GM10847 (cell line): Measurements from ENCODE around the gene RPUSD4.

Source experiments
- POLR2A ChIP-seq: IDR thresholded peaks from 2 replicates; pipeline ENCODE4 v1.6.1; 2011; ENCODE audit not compliant: insufficient read length; ENCODE audit errors: extremely low read depth

Gene RPUSD4

GRCh38 chr11:126190792-126191191 lies 20.7 kb downstream of the RPUSD4 start:
- no peak for TF ChIP-seq POLR2A

GRCh38 chr11:126189109-126189929 lies 22.1 kb downstream of the RPUSD4 start:
- no peak for TF ChIP-seq POLR2A

- TF ChIP-seq POLR2A, result no peak
These were observed 22.9 kb downstream of the RPUSD4 start for GRCh38 chr11:126188332-126189108.

GRCh38 chr11:126186708-126187529 lies 24.5 kb downstream of the RPUSD4 start:
- TF ChIP-seq POLR2A, result no peak

GRCh38 chr11:126186025-126186698 lies 25.3 kb downstream of the RPUSD4 start:
- TF ChIP-seq POLR2A, result no peak

- TF ChIP-seq POLR2A, result no peak
These were observed 26.0 kb downstream of the RPUSD4 start for GRCh38 chr11:126185259-126186024.

GRCh38 chr11:126182787-126183445 lies 28.5 kb downstream of the RPUSD4 start:
- no peak for TF ChIP-seq POLR2A

GRCh38 chr11:126181939-126182730 lies 29.3 kb downstream of the RPUSD4 start:
- TF ChIP-seq POLR2A, result no peak

GRCh38 chr11:126176853-126177470 lies 34.5 kb downstream of the RPUSD4 start:
- TF ChIP-seq POLR2A, result no peak

- no peak for TF ChIP-seq POLR2A
These were observed 36.1 kb downstream of the RPUSD4 start for GRCh38 chr11:126175393-126175792.

- TF ChIP-seq POLR2A, result no peak
These were observed 36.6 kb downstream of the RPUSD4 start for GRCh38 chr11:126174816-126175215.

GRCh38 chr11:126173257-126173656 lies 38.2 kb downstream of the RPUSD4 start:
- no peak for TF ChIP-seq POLR2A
